Measurements from ENCODE around the gene TOE1.
"Not testable (repeated sequence)": the region's sequence is repeated elsewhere in the genome, so short reads cannot be mapped to it uniquely, and the experiment has no call there.

The TOE1 gene

GRCh38 chr1:45339789-45340558, at the start of gene TOE1, which contains the start of gene MUTYH:
Gene TOE1 (plus strand): TSS chr1:45340170. CDS start chr1:45340253, 83 bp downstream.
Gene MUTYH (minus strand): TSS chr1:45340440. CDS start chr1:45334505, 5,935 bp downstream.
- TF ChIP-seq CTCF (IDR thresholded peaks at IDR 0.05; ENCODE audit: insufficient read depth, low read length, poor library complexity, severe bottlenecking) = no peak
- Histone ChIP-seq H3K4me3 (replicated peaks; ENCODE audit: low read depth, low read length) (peak within 1 kb of the TSS; percentile 93), H3K27me3 (replicated peaks; ENCODE audit: control insufficient read depth, insufficient read depth, low read length) (no peaks in the 10 kb centered on the region), H3K36me3 (ENCODE audit: control insufficient read depth, insufficient read depth, low read length) (peaks cover 24% of the 10 kb centered on the region)
- peak; percentile 99 for DNase-seq (ENCODE audit: extremely low read depth, insufficient read length)

GRCh38 chr1:45291002-45291401, 49.0 kb upstream of the TOE1 start:
- not testable (repeated sequence) for DNase-seq (ENCODE audit: extremely low read depth, insufficient read length); H3K36me3 ChIP-seq (ENCODE audit: control insufficient read depth, insufficient read depth, low read length); H3K4me3 ChIP-seq (replicated peaks; ENCODE audit: low read depth, low read length); H3K27me3 ChIP-seq (replicated peaks; ENCODE audit: control insufficient read depth, insufficient read depth, low read length)

- no peaks in the 10 kb centered on the region for H3K36me3 ChIP-seq (ENCODE audit: control insufficient read depth, insufficient read depth, low read length)
- no peak for TF ChIP-seq CTCF (IDR thresholded peaks at IDR 0.05; ENCODE audit: insufficient read depth, low read length, poor library complexity, severe bottlenecking)
- H3K27me3 ChIP-seq (replicated peaks; ENCODE audit: control insufficient read depth, insufficient read depth, low read length) = no peaks in the 10 kb centered on the region
- DNase-seq (ENCODE audit: extremely low read depth, insufficient read length) = no peak
- no peak overlapping the region for H3K4me3 ChIP-seq (replicated peaks; ENCODE audit: low read depth, low read length)
Measured at GRCh38 chr1:45291716-45292115, 48.3 kb upstream of the TOE1 start.

DNA sequence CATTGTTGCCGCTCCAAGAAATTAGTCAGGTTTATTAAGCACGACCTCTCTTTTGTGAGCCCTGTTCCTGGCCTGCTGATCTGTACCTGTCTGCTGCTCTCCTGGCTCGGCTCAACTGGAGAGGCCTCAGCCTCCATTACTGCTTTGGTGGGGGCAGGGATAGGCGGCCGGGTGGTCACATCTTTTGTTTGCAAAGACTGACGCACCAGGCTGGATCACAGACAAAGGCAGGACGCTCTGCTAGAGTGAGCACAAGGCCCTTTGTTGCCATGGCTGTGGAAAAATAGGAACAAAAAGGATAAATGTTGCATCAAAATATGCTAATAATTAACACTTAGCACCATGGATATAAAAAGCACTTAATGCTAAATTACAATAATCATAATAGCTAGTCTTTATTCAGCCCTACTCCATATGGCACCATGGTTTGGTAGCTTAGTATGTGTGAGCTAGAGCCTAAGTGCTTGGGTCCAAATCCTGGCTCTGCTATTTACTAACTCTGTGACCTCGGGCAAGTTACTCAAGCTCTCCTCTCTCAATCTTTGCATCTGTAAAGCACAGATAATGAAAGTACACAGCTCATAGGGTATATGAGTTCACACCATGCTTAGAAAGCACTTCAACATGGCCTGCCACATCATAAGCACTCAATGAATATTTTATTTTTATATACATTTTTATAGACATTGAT, 42.2 kb upstream of the TOE1 start:
- Histone ChIP-seq H3K4me3 (replicated peaks; ENCODE audit: low read depth, low read length) (no peak overlapping the region), H3K36me3 (ENCODE audit: control insufficient read depth, insufficient read depth, low read length) (no peaks in the 10 kb centered on the region), H3K27me3 (replicated peaks; ENCODE audit: control insufficient read depth, insufficient read depth, low read length) (no peaks in the 10 kb centered on the region)
- no peak for DNase-seq (ENCODE audit: extremely low read depth, insufficient read length)
- no peak for TF ChIP-seq CTCF (IDR thresholded peaks at IDR 0.05; ENCODE audit: insufficient read depth, low read length, poor library complexity, severe bottlenecking)

DNA sequence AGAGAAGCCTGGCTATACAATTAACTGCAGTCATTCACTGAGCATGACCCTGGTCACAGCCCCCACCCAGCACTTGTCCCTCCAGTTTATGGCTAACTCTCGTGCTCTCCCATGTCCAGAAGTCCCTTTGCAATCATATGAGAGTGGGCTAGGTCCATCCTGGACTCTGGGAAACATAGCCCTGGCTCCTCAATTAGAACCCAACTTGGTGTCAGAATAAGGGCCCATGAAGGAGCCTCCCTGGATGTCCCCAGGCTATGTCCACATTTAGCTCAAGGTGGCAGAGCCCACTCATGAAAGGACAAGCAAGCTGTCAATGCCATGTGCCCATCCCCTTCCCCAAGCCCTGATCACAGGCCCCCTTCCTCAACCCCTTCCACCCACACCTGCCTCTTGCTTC, 40.7 kb upstream of the TOE1 start:
- H3K36me3 ChIP-seq (ENCODE audit: control insufficient read depth, insufficient read depth, low read length) = no peaks in the 10 kb centered on the region
- no peak overlapping the region for H3K4me3 ChIP-seq (replicated peaks; ENCODE audit: low read depth, low read length)
- no peak for DNase-seq (ENCODE audit: extremely low read depth, insufficient read length)
- no peaks in the 10 kb centered on the region for H3K27me3 ChIP-seq (replicated peaks; ENCODE audit: control insufficient read depth, insufficient read depth, low read length)
- TF ChIP-seq CTCF (IDR thresholded peaks at IDR 0.05; ENCODE audit: insufficient read depth, low read length, poor library complexity, severe bottlenecking) = no peak

DNA sequence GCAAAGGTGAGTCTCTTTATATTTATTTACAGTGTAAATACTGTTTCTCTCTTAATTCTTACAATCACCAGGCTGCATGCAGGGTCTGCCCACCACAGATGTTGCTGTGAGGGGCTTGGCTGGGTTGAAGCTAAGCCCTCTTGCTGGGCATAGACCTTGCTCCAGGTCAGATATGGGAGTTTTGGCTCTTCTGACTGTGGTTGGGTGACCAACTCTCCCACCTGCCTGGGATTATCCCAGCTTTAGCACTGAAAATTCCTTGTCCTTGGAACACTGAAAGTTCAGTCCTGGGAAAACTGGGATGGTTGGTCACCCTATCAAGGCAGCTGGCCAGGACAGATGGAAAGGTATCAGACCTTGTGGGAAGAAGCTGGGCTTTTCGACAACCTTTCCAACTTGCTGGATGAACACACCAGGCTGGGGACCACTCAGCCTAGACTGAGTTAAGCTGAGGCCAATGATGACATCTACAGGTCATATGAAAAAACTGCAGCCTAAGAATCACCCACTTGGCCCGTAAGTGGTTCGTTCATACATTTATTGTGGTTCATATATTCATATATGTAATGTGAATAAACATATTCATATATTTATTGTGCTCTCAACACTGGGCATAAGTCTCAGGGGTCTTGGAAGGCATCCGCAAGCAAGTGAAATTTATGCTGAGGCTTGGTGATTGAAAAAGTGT, 39.8 kb upstream of the TOE1 start:
- H3K36me3 ChIP-seq (ENCODE audit: control insufficient read depth, insufficient read depth, low read length) = no peaks in the 10 kb centered on the region
- no peak overlapping the region for H3K4me3 ChIP-seq (replicated peaks; ENCODE audit: low read depth, low read length)
- H3K27me3 ChIP-seq (replicated peaks; ENCODE audit: control insufficient read depth, insufficient read depth, low read length) = no peaks in the 10 kb centered on the region
- peak; percentile 79 for TF ChIP-seq CTCF (IDR thresholded peaks at IDR 0.05; ENCODE audit: insufficient read depth, low read length, poor library complexity, severe bottlenecking)
- DNase-seq (ENCODE audit: extremely low read depth, insufficient read length) = no peak
